Endothelial cell of umbilical vein (primary cell): Measurements from ENCODE around the gene SNAI3. TPM values are rescaled to one million over a fixed set of nuclear protein-coding genes. Genes with fewer than 3 reads are reported as not detected.

Source experiments
- BruUV-seq: library from RNA; stranded (reverse); fragments of 400-500 nt; replicated peaks from 2 replicates; lab custom pipeline; 2021; lab: Mats Ljungman, UMichigan
- CTCF ChIA-PET: fragments of 300-600, 350-600 bp; sonication (Branson Sonifier 250); formaldehyde crosslinking; loops from one replicate; lab custom pipeline; 2021; ENCODE audit warnings: antibody characterized with exemption, inconsistent platforms; lab: Charles Lee
- POLR2A ChIA-PET: fragments of 300-600, 350-600 bp; sonication (Branson Sonifier 250); formaldehyde crosslinking; loops from one replicate; lab custom pipeline; 2021; ENCODE audit warnings: antibody characterized with exemption, inconsistent platforms; lab: Charles Lee
- DNase-seq: peaks from one replicate; pipeline ENCODE4 v3.0.0-alpha.2; 2011; ENCODE audit warnings: low read depth, low spot score
- FAIRE-seq: peaks from 2 replicates; lab custom pipeline; 2011; peaks lifted over from hg19 to GRCh38; lab: Jason Lieb, UNC
- H2AFZ ChIP-seq: 2 replicates; pipeline ENCODE4 v1.6.0; 2012; ENCODE audit warnings: low read depth, low read length, control low read depth, inconsistent platforms
- H3K27ac ChIP-seq: 2 replicates; pipeline ENCODE4 v1.5.1; 2011; ENCODE audit warnings: low read depth, mild to moderate bottlenecking, control low read depth, low read length, moderate library complexity; ENCODE audit not compliant: insufficient read depth
- H3K27me3 ChIP-seq, 2 experiments: 2 replicates each; pipeline versions ENCODE4 v1.6.0 to v1.6.1; 2011; ENCODE audit warnings: low read length in 2 of 2, mixed read lengths in 1 of 2; ENCODE audit not compliant: control insufficient read depth in 2 of 2, insufficient read depth in 2 of 2
- H3K36me3 ChIP-seq, 2 experiments: 2 replicates in 1 of 2; 3 replicates in 1 of 2; pipeline ENCODE4 v1.5.1; 2011; ENCODE audit warnings: low read length in 2 of 2, mild to moderate bottlenecking in 1 of 2, moderate library complexity in 1 of 2; ENCODE audit not compliant: control insufficient read depth in 2 of 2, insufficient read depth in 2 of 2; ENCODE audit errors: extremely low read depth in 1 of 2
- H3K4me1 ChIP-seq: 3 replicates; pipeline ENCODE4 v1.5.1; 2011; ENCODE audit warnings: mild to moderate bottlenecking, low read length; ENCODE audit not compliant: control insufficient read depth, insufficient read depth; ENCODE audit errors: extremely low read depth
- H3K4me2 ChIP-seq: 2 replicates; pipeline ENCODE4 v1.6.1; 2011; ENCODE audit warnings: low read length, control low read depth, mixed read lengths; ENCODE audit not compliant: insufficient read depth
- H3K4me3 ChIP-seq, 3 experiments: fragments of 200-600 bp in 1 of 3; sonication (generic), shearing (Covaris generic) in 1 of 3; replicated peaks in 1 of 3; 2 replicates each; pipeline ENCODE4 v1.5.1; 2011 to 2016; ENCODE audit warnings: control low read depth in 3 of 3, low read length in 3 of 3, mild to moderate bottlenecking in 2 of 3, inconsistent platforms in 1 of 3, low read depth in 1 of 3, moderate library complexity in 1 of 3; ENCODE audit not compliant: insufficient read depth in 1 of 3
- H3K79me2 ChIP-seq: 2 replicates; pipeline ENCODE4 v1.6.0; 2012; ENCODE audit warnings: low read length, inconsistent platforms; ENCODE audit not compliant: control insufficient read depth, insufficient read depth
- H3K9ac ChIP-seq: replicated peaks from 2 replicates; pipeline ENCODE3; 2011; ENCODE audit warnings: low read length, control low read depth; ENCODE audit not compliant: insufficient read depth; ENCODE audit errors: extremely low read depth
- H3K9me1 ChIP-seq: replicated peaks from 3 replicates; pipeline ENCODE4 v1.6.0; 2011; ENCODE audit warnings: mild to moderate bottlenecking, low read length; ENCODE audit not compliant: control insufficient read depth, insufficient read depth; ENCODE audit errors: extremely low read depth
- H3K9me3 ChIP-seq: replicated peaks from 2 replicates; pipeline ENCODE4 v1.5.1; 2012; ENCODE audit warnings: low read length, inconsistent platforms; ENCODE audit not compliant: control insufficient read depth, insufficient read depth
- H4K20me1 ChIP-seq: replicated peaks from 2 replicates; pipeline ENCODE3; 2011; ENCODE audit warnings: mild to moderate bottlenecking, low read length; ENCODE audit not compliant: control insufficient read depth, insufficient read depth; ENCODE audit errors: extremely low read depth
- CTCF ChIP-seq, 2 donors: IDR thresholded peaks; 1 replicate in 1 of 2; 2 replicates in 1 of 2; pipeline ENCODE4 v1.5.1; 2011; ENCODE audit warnings: low read length in 2 of 2, mild to moderate bottlenecking in 2 of 2, moderate library complexity in 2 of 2, control low read depth in 1 of 2, inconsistent platforms in 1 of 2, low read depth in 1 of 2; ENCODE audit not compliant: insufficient read depth in 1 of 2; ENCODE audit errors: extremely low read depth in 1 of 2
- EZH2 ChIP-seq: IDR thresholded peaks from 2 replicates; pipeline ENCODE4 v1.6.1; 2012; ENCODE audit warnings: borderline replicate concordance, low read depth, mild to moderate bottlenecking, moderate library complexity, low read length, inconsistent platforms; ENCODE audit not compliant: severe bottlenecking
- FOS ChIP-seq: IDR thresholded peaks from 2 replicates; pipeline ENCODE4 v1.6.1; 2011; ENCODE audit warnings: mild to moderate bottlenecking, low read length, moderate library complexity, borderline replicate concordance; ENCODE audit not compliant: insufficient read depth
- GATA2 ChIP-seq: IDR thresholded peaks from 2 replicates; pipeline ENCODE4 v1.7.0; 2011; ENCODE audit warnings: low read depth, mild to moderate bottlenecking, moderate library complexity, mixed read lengths, low read length; ENCODE audit not compliant: insufficient read length, insufficient read depth
- JUN ChIP-seq: IDR thresholded peaks from 2 replicates; pipeline ENCODE4 v1.6.1; 2011; ENCODE audit warnings: borderline replicate concordance, low read depth; ENCODE audit not compliant: insufficient read length, insufficient read depth
- MAX ChIP-seq: IDR thresholded peaks from 2 replicates; pipeline ENCODE4 v1.6.1; 2011; ENCODE audit not compliant: insufficient read depth, insufficient read length
- MYC ChIP-seq: IDR thresholded peaks from one replicate; pipeline ENCODE4 v1.6.1; 2011; ENCODE audit warnings: mild to moderate bottlenecking, low read depth, low read length
- POLR2A ChIP-seq: IDR thresholded peaks from 2 replicates; pipeline ENCODE4 v1.6.1; 2012; ENCODE audit warnings: low read depth, mild to moderate bottlenecking, control low read depth, low read length
- POLR2AphosphoS5 ChIP-seq: IDR thresholded peaks from 2 replicates; pipeline ENCODE4 v1.6.1; 2012; ENCODE audit warnings: low read depth, mild to moderate bottlenecking, control low read depth, low read length, moderate library complexity; ENCODE audit not compliant: insufficient read depth
- dilution Hi-C: fragments of 300-500 bp; cut with MboI; formaldehyde crosslinking; loops from one replicate; pipeline ENCODE4 v1.15.0; 2019; ENCODE audit warnings: low sequenced_read_pairs; ENCODE audit not compliant: extremely low pct_ligation_motif_present
- intact Hi-C: fragments of 100-400 bp; cut with micrococcal nuclease; formaldehyde crosslinking; loops from one replicate; pipeline ENCODE4 v1.10.0; 2022
- polyA plus RNA-seq, 4 experiments: library from polyadenylated mRNA; depleted of rRNA in 3 of 4; stranded (reverse) in 3 of 4; unstranded in 1 of 4; fragments of >200 nt; gene quantifications; 2 replicates each; pipeline versions ENCODE4 v1.2.1 to v1.2.3, GENCODE V29; 2011 to 2012; ENCODE audit warnings: missing spikeins in 1 of 4
- total RNA-seq: library from RNA; stranded (reverse); gene quantifications from 2 replicates; pipeline ENCODE4 v1.2.3, GENCODE V29; 2021

SNAI3 gene
- total and polyA plus RNA-seq, 2 donors (not counting 3 experiments of a cell fraction or from before 2014, with no cell fraction given), result 0.30 to 0.31 TPM

GRCh38 chr16:88667461-88667860 lies 18.8 kb downstream of the SNAI3 start:
- no peaks in the 10 kb centered on the region for H3K9me3 ChIP-seq
- intact Hi-C loops (no loop called here), dilution Hi-C loops (no loop called here)
- no peaks in the 10 kb centered on the region for H3K27me3 ChIP-seq
- DNase-seq (no peak), FAIRE-seq (peak; percentile 37)
- ChIA-PET CTCF (no interaction called here), POLR2A (no interaction called here)
- H3K36me3 ChIP-seq, result no peaks in the 10 kb centered on the region
- no peak overlapping the region for H3K4me2 ChIP-seq
- H2AFZ ChIP-seq, result no peak overlapping the region
- no peak overlapping the region for H3K9ac ChIP-seq
- no peaks in the 10 kb centered on the region for H4K20me1 ChIP-seq
- H3K4me1 ChIP-seq, result peaks cover 16% of the 10 kb centered on the region
- H3K79me2 ChIP-seq, result peaks cover 4% of the 10 kb centered on the region
- H3K9me1 ChIP-seq, result no peaks in the 10 kb centered on the region
- BruUV-seq, result no TSS peak
- H3K4me3 ChIP-seq, result no peak overlapping the region
- TF ChIP-seq POLR2AphosphoS5, result no peak
- TF ChIP-seq CTCF (IDR thresholded peaks at IDR 0.05; ENCODE audit: extremely low read depth in 1 of 2, insufficient read depth in 1 of 2, low read depth in 1 of 2, low read length in 2 of 2), result peak in 1 of 2 donors; percentile 20
- no peak for TF ChIP-seq POLR2A
- no peak overlapping the region for H3K27ac ChIP-seq

GRCh38 chr16:88665570-88665969 lies 20.7 kb downstream of the SNAI3 start:
- dilution Hi-C loops, result no loop called here
- H3K4me1 ChIP-seq, result peaks cover 20% of the 10 kb centered on the region
- H3K4me2 ChIP-seq, result no peak overlapping the region

More at GRCh38 chr16:88665570-88665969, 20.7 kb downstream of the SNAI3 start:
- H3K79me2 ChIP-seq, result peaks cover 20% of the 10 kb centered on the region
- no peak overlapping the region for H2AFZ ChIP-seq
- no peaks in the 10 kb centered on the region for H4K20me1 ChIP-seq
- H3K36me3 ChIP-seq, result no peaks in the 10 kb centered on the region
- BruUV-seq, result no TSS peak
- DNase-seq, result no peak
- no peak overlapping the region for H3K4me3 ChIP-seq
- H3K9ac ChIP-seq, result no peak overlapping the region
- FAIRE-seq, result peak; percentile 4
- POLR2A ChIA-PET, result no interaction called here
- TF ChIP-seq POLR2AphosphoS5 (no peak), FOS (no peak), GATA2 (no peak), JUN (no peak), MYC (no peak), CTCF (IDR thresholded peaks at IDR 0.05; ENCODE audit: extremely low read depth in 1 of 2, insufficient read depth in 1 of 2, low read depth in 1 of 2, low read length in 2 of 2) (no peak), MAX (no peak), EZH2 (no peak), POLR2A (no peak)
- no peaks in the 10 kb centered on the region for H3K27me3 ChIP-seq
- H3K9me1 ChIP-seq, result no peaks in the 10 kb centered on the region
- intact Hi-C loops, result no loop called here
- no peaks in the 10 kb centered on the region for H3K9me3 ChIP-seq
- CTCF ChIA-PET, result interaction anchor here (1.2 to 1.8 kb wide), 3 partner anchors 10 to 39 kb away, joined by 3 to 8 read pairs (median 5); no protein-coding TSS in a partner anchor
- H3K27ac ChIP-seq, result no peak overlapping the region
